Central memory CD8-positive, alpha-beta T cell (primary cell): ENCODE measurements around the gene CLRN2.

Experiments
- ATAC-seq: fragments of 150-1000 bp; cut with Tn5 transposase; replicated peaks from 2 replicates; pipeline ENCODE4 v1.10.0; 2022; ENCODE audit warnings: mild to moderate bottlenecking, moderate FRiP score, moderate number of reproducible peaks; ENCODE audit not compliant: poor library complexity, severe bottlenecking; ENCODE audit errors: extremely low read depth
- DNase-seq, 2 donors: peaks; one replicate each; pipeline ENCODE4 v3.0.0; 2021; ENCODE audit warnings: low spot score in 2 of 2
- H3K27ac Mint-ChIP-seq: one replicate; pipeline ENCODE4 v1.8.0; 2022; ENCODE audit warnings: low read depth, mild to moderate bottlenecking, moderate library complexity, mixed read lengths
- H3K27me3 Mint-ChIP-seq: one replicate; pipeline ENCODE4 v1.8.0; 2022; ENCODE audit warnings: mixed read lengths
- H3K36me3 Mint-ChIP-seq: one replicate; pipeline ENCODE4 v1.8.0; 2022; ENCODE audit warnings: mild to moderate bottlenecking, moderate library complexity, mixed read lengths; ENCODE audit not compliant: insufficient read depth
- H3K4me1 Mint-ChIP-seq: one replicate; pipeline ENCODE4 v1.8.0; 2022; ENCODE audit warnings: mixed read lengths
- H3K4me3 Mint-ChIP-seq: one replicate; pipeline ENCODE4 v1.8.0; 2022; ENCODE audit warnings: mild to moderate bottlenecking, moderate library complexity, mixed read lengths
- H3K9me3 Mint-ChIP-seq: one replicate; pipeline ENCODE4 v1.8.0; 2022; ENCODE audit warnings: mixed read lengths

CLRN2 gene

GRCh38 chr4:17511950-17512795 is 2.8 kb upstream of the CLRN2 start, which contains the start of gene QDPR:
Gene QDPR (minus strand): TSS chr4:17512090. CDS start chr4:17512054, 36 bp downstream.
- ATAC-seq (peak; percentile 90), DNase-seq (peak; percentile 43 to 47)
- H3K4me3 Mint-ChIP-seq: peak within 1 kb of the TSS; percentile 81
- H3K27ac Mint-ChIP-seq: peak within 1 kb of the TSS; percentile 50
- H3K4me1 Mint-ChIP-seq: peaks cover 35% of the 10 kb centered on the region
- H3K36me3 Mint-ChIP-seq: peaks cover 8% of the 10 kb centered on the region
- H3K9me3 Mint-ChIP-seq: no peaks in the 10 kb centered on the region
- H3K27me3 Mint-ChIP-seq: peaks cover 18% of the 10 kb centered on the region

- DNase-seq: no peak
- Mint-ChIP-seq H3K36me3 (peaks cover 3% of the 10 kb centered on the region), H3K27ac (peak overlapping the region; percentile 48), H3K9me3 (no peaks in the 10 kb centered on the region), H3K4me1 (peaks cover 35% of the 10 kb centered on the region), H3K27me3 (peaks cover 25% of the 10 kb centered on the region), H3K4me3 (peak overlapping the region; percentile 81)
- ATAC-seq: no peak
Observed at GRCh38 chr4:17512973-17513665, 1.8 kb upstream of the CLRN2 start.

GRCh38 chr4:17515445-17516407 is 761 bp downstream of the CLRN2 start:
- H3K27me3 Mint-ChIP-seq: peaks cover 33% of the 10 kb centered on the region
- H3K36me3 Mint-ChIP-seq: peaks cover 2% of the 10 kb centered on the region
- H3K4me3 Mint-ChIP-seq: no peak overlapping the region
- H3K4me1 Mint-ChIP-seq: peaks cover 16% of the 10 kb centered on the region
- DNase-seq: no peak
- no peak for ATAC-seq
- H3K27ac Mint-ChIP-seq: no peak overlapping the region
- H3K9me3 Mint-ChIP-seq: no peaks in the 10 kb centered on the region

- H3K4me1 Mint-ChIP-seq: peaks cover 9% of the 10 kb centered on the region
- H3K27ac Mint-ChIP-seq: no peak overlapping the region
- DNase-seq: no peak
- H3K27me3 Mint-ChIP-seq: peaks cover 41% of the 10 kb centered on the region
- no peak overlapping the region for H3K4me3 Mint-ChIP-seq
- no peak for ATAC-seq
- no peaks in the 10 kb centered on the region for H3K9me3 Mint-ChIP-seq
- no peaks in the 10 kb centered on the region for H3K36me3 Mint-ChIP-seq
Observed at GRCh38 chr4:17516980-17517379, 2.0 kb downstream of the CLRN2 start.

- Mint-ChIP-seq H3K4me3 (no peak overlapping the region), H3K36me3 (no peaks in the 10 kb centered on the region), H3K27me3 (peaks cover 41% of the 10 kb centered on the region), H3K9me3 (no peaks in the 10 kb centered on the region), H3K27ac (no peak overlapping the region), H3K4me1 (peaks cover 5% of the 10 kb centered on the region)
- DNase-seq (no peak), ATAC-seq (no peak)
Observed at GRCh38 chr4:17517664-17518063, 2.7 kb downstream of the CLRN2 start.

- no peak for ATAC-seq
- H3K4me1 Mint-ChIP-seq: no peaks in the 10 kb centered on the region
- peaks cover 45% of the 10 kb centered on the region for H3K27me3 Mint-ChIP-seq
- no peaks in the 10 kb centered on the region for H3K9me3 Mint-ChIP-seq
- no peak overlapping the region for H3K4me3 Mint-ChIP-seq
- H3K27ac Mint-ChIP-seq: no peak overlapping the region
- no peak for DNase-seq
- no peaks in the 10 kb centered on the region for H3K36me3 Mint-ChIP-seq
Observed at GRCh38 chr4:17521595-17521994, 6.6 kb downstream of the CLRN2 start.

GRCh38 chr4:17523662-17524061 is 8.7 kb downstream of the CLRN2 start:
- Mint-ChIP-seq H3K27me3 (peaks cover 47% of the 10 kb centered on the region), H3K4me1 (no peaks in the 10 kb centered on the region), H3K9me3 (no peaks in the 10 kb centered on the region), H3K36me3 (no peaks in the 10 kb centered on the region), H3K27ac (no peak overlapping the region), H3K4me3 (no peak overlapping the region)
- DNase-seq: no peak
- no peak for ATAC-seq

GRCh38 chr4:17526695-17527477 is 11.9 kb downstream of the CLRN2 start:
- ATAC-seq (no peak), DNase-seq (no peak)
- Mint-ChIP-seq H3K4me1 (no peaks in the 10 kb centered on the region), H3K36me3 (no peaks in the 10 kb centered on the region), H3K9me3 (no peaks in the 10 kb centered on the region), H3K27me3 (peaks cover 42% of the 10 kb centered on the region), H3K4me3 (no peak overlapping the region), H3K27ac (no peak overlapping the region)

GRCh38 chr4:17528551-17529165 is 13.7 kb downstream of the CLRN2 start:
- Mint-ChIP-seq H3K4me3 (no peak overlapping the region), H3K27ac (no peak overlapping the region), H3K36me3 (no peaks in the 10 kb centered on the region), H3K27me3 (peaks cover 42% of the 10 kb centered on the region), H3K9me3 (no peaks in the 10 kb centered on the region), H3K4me1 (no peaks in the 10 kb centered on the region)
- DNase-seq: no peak
- no peak for ATAC-seq

GRCh38 chr4:17531538-17532285 is 16.7 kb downstream of the CLRN2 start:
- Mint-ChIP-seq H3K4me3 (no peak overlapping the region), H3K4me1 (peaks cover 6% of the 10 kb centered on the region), H3K36me3 (no peaks in the 10 kb centered on the region), H3K9me3 (no peaks in the 10 kb centered on the region), H3K27me3 (peaks cover 25% of the 10 kb centered on the region), H3K27ac (no peak overlapping the region)
- DNase-seq: no peak
- no peak for ATAC-seq

- Mint-ChIP-seq H3K36me3 (no peaks in the 10 kb centered on the region), H3K9me3 (no peaks in the 10 kb centered on the region), H3K27me3 (peaks cover 10% of the 10 kb centered on the region), H3K27ac (no peak overlapping the region), H3K4me1 (peaks cover 6% of the 10 kb centered on the region), H3K4me3 (no peak overlapping the region)
- ATAC-seq (no peak), DNase-seq (no peak)
Observed at GRCh38 chr4:17534705-17535104, 19.7 kb downstream of the CLRN2 start.
